ENCODE results near the gene SCGB1A1. TPM values are rescaled to one million over a fixed set of nuclear protein-coding genes. Genes with fewer than 3 reads are reported as not detected.

The SCGB1A1 gene
- total RNA-seq, 4 donors from 2014 or later, result not detected

- Histone ChIP-seq H3K4me3 (no peak overlapping the region), H3K9me3 (no peaks in the 10 kb centered on the region), H3K36me3 (peaks cover 0 to 9% (median 0%) of the 10 kb centered on the region in 3 donors), H3K4me1 (peaks cover 0 to 16% (median 5%) of the 10 kb centered on the region in 4 donors), H3K27me3 (no peaks in the 10 kb centered on the region), H3K27ac (peak overlapping the region; percentile 14 to 90 (median 53))
- DNase-seq (ENCODE audit: low spot score in 2 of 2), result no peak
- 47 to 56% methylated on average over 9 of the region's 9 CpGs for WGBS, 2 donors
- no peak for TF ChIP-seq POLR2A (IDR thresholded peaks at IDR 0.05)
- TF ChIP-seq EP300 (IDR thresholded peaks at IDR 0.05), result no peak
- no peak for TF ChIP-seq CTCF (IDR thresholded peaks at IDR 0.05)
These were observed 53.4 kb downstream of the SCGB1A1 start for GRCh38 chr11:62472063-62472884.

Other genes with a start within 250 kb of the SCGB1A1 start
- not detected for gene SCGB1D1, start 228.8 kb upstream of the SCGB1A1 start, total RNA-seq
- not detected for gene SCGB2A1, start 210.4 kb upstream of the SCGB1A1 start, total RNA-seq
- gene SCGB1D2, start 176.8 kb upstream of the SCGB1A1 start, total RNA-seq, result not detected
- not detected for gene SCGB2A2, start 148.9 kb upstream of the SCGB1A1 start, total RNA-seq
- not detected for gene SCGB1D4, start 120.0 kb upstream of the SCGB1A1 start, total RNA-seq
- gene ASRGL1, start 81.6 kb upstream of the SCGB1A1 start, total RNA-seq, result 10 to 100 TPM in 2 of 4 donors, 1 to 10 TPM in 2; 4.2 to 16.7 (median 12.5) TPM
- gene AHNAK, start 127.8 kb downstream of the SCGB1A1 start, total RNA-seq, result 1,000 to 10,000 TPM; 1,417 to 3,061 (median 2,562) TPM
- 1,000 to 10,000 TPM; 1,003 to 1,250 (median 1,110) TPM for gene EEF1G, start 154.9 kb downstream of the SCGB1A1 start, total RNA-seq
- 10 to 100 TPM in 3 of 4 donors, 1 to 10 TPM in 1; 8.3 to 18.8 (median 14.2) TPM for gene TUT1, start 172.5 kb downstream of the SCGB1A1 start, total RNA-seq
- gene MTA2, start 182.8 kb downstream of the SCGB1A1 start, total RNA-seq, result 10 to 100 TPM; 79.5 to 95.3 (median 88.8) TPM
- gene EML3, start 193.7 kb downstream of the SCGB1A1 start, total RNA-seq, result 100 to 1,000 TPM in 2 of 4 donors, 10 to 100 TPM in 2; 64.9 to 138 (median 93.9) TPM
- 10 to 100 TPM in 3 of 4 donors, 1 to 10 TPM in 1; 9.3 to 13.8 (median 11.2) TPM for gene ROM1, start 194.2 kb downstream of the SCGB1A1 start, total RNA-seq
- 10 to 100 TPM; 35.4 to 60.3 (median 50.7) TPM for gene B3GAT3, start 203.0 kb downstream of the SCGB1A1 start, total RNA-seq
- gene GANAB, start 227.6 kb downstream of the SCGB1A1 start, total RNA-seq, result 100 to 1,000 TPM; 107 to 150 (median 121) TPM
- gene INTS5, start 234.3 kb downstream of the SCGB1A1 start, total RNA-seq, result 10 to 100 TPM; 14.0 to 22.8 (median 20.3) TPM
- 10 to 100 TPM; 32.7 to 48.0 (median 40.8) TPM for gene C11orf98, start 246.2 kb downstream of the SCGB1A1 start, total RNA-seq
- gene CSKMT, start 246.3 kb downstream of the SCGB1A1 start, total RNA-seq, result 10 to 100 TPM in 1 of 4 donors, 1 to 10 TPM in 3; 2.6 to 17.0 (median 5.7) TPM

Data from tibial nerve (tissue), 4 donors.